ENCODE results near the gene CDKAL1.

- TF ChIP-seq POLR2A (IDR thresholded peaks at IDR 0.05) (no peak), CTCF (IDR thresholded peaks at IDR 0.05) (no peak)
Observed at GRCh38 chr6:21258665-21259064, 724.4 kb downstream of the CDKAL1 start.

All from vagina (tissue), 2 donors.